Gastrocnemius medialis (tissue), 4 donors: Measurements from ENCODE around the gene UNK. TPM values are rescaled to one million over a fixed set of nuclear protein-coding genes. Genes with fewer than 3 reads are reported as not detected.

Source experiments
- ATAC-seq, 2 donors: fragments of 150-250 bp; one replicate each; pipeline ENCODE4 v1.9.1; 2016
- DNase-seq, 2 donors: peaks; one replicate each; pipeline ENCODE4 v3.0.0-alpha.2; 2019
- H3K27ac ChIP-seq, 4 donors: fragments of 200-600 bp; sonication (generic); 1 replicate in 1 of 4; 2 replicates in 3 of 4; pipeline ENCODE4 v1.5.1; 2016 to 2018; ENCODE audit warnings: mild to moderate bottlenecking in 2 of 4, moderate library complexity in 1 of 4
- H3K27me3 ChIP-seq, 3 donors: fragments of 200-600 bp; sonication (generic) in 2 of 3; 1 replicate in 1 of 3; 2 replicates in 2 of 3; pipeline versions ENCODE4 v1.5.1 to v1.6.0; 2016 to 2019; ENCODE audit warnings: mild to moderate bottlenecking in 1 of 3, moderate library complexity in 1 of 3
- H3K36me3 ChIP-seq, 2 donors: fragments of 200-600 bp; sonication (generic) in 1 of 2; one replicate each; pipeline ENCODE4 v1.5.1; 2017 to 2018
- H3K4me1 ChIP-seq, 2 donors: fragments of 200-600 bp; sonication (generic) in 1 of 2; one replicate each; pipeline ENCODE4 v1.5.1; 2016 to 2017; ENCODE audit warnings: mild to moderate bottlenecking in 2 of 2
- H3K4me3 ChIP-seq, 4 donors: fragments of 200-600 bp; sonication (generic) in 3 of 4; 1 replicate in 1 of 4; 2 replicates in 3 of 4; pipeline ENCODE4 v1.5.1; 2016 to 2019; ENCODE audit warnings: mild to moderate bottlenecking in 2 of 4
- H3K9me3 ChIP-seq, 3 donors: fragments of 200-600 bp; sonication (generic) in 2 of 3; 1 replicate in 1 of 3; 2 replicates in 2 of 3; pipeline ENCODE4 v1.5.1; 2016 to 2019
- POLR2A ChIP-seq, 2 donors: fragments of 450-650 bp; IDR thresholded peaks; one replicate each; pipeline ENCODE4 v1.6.1; 2017; ENCODE audit warnings: antibody characterized with exemption in 2 of 2, mild to moderate bottlenecking in 2 of 2, moderate library complexity in 2 of 2
- in situ Hi-C, 4 donors: fragments of 200-750 bp; cut with MboI; loops; one replicate each; pipeline versions ENCODE4 v1.15.0 to v1.8.0; 2017; ENCODE audit warnings: low sequenced_read_pairs in 4 of 4
- intact Hi-C: fragments of 100-400 bp; cut with DNase I; formaldehyde crosslinking; loops from one replicate; pipeline ENCODE4 v1.15.1; 2023; ENCODE audit warnings: low total_unique reads
- total RNA-seq, 4 donors: library from RNA; depleted of rRNA; stranded (reverse); fragments of >200 nt; gene quantifications; one replicate each; pipeline versions ENCODE4 v1.1.0 to v1.2.3, GENCODE V29; 2016
- TF ChIP-seq, protein P1 (sequence below), 5 experiments: fragments of 450-650 bp in 3 of 5; fragments of 200-600 bp in 2 of 5; sonication (generic) in 2 of 5; IDR thresholded peaks in 4 of 5; conservative IDR thresholded peaks in 1 of 5; 1 replicate in 4 of 5; 2 replicates in 1 of 5; pipeline ENCODE4 v1.5.1; 2016 to 2019; ENCODE audit warnings: antibody characterized with exemption in 5 of 5, mild to moderate bottlenecking in 3 of 5, moderate library complexity in 3 of 5

Gene UNK
- total RNA-seq, 4 donors from 2014 or later: 10.4 to 19.2 (median 13.1) TPM

DNA sequence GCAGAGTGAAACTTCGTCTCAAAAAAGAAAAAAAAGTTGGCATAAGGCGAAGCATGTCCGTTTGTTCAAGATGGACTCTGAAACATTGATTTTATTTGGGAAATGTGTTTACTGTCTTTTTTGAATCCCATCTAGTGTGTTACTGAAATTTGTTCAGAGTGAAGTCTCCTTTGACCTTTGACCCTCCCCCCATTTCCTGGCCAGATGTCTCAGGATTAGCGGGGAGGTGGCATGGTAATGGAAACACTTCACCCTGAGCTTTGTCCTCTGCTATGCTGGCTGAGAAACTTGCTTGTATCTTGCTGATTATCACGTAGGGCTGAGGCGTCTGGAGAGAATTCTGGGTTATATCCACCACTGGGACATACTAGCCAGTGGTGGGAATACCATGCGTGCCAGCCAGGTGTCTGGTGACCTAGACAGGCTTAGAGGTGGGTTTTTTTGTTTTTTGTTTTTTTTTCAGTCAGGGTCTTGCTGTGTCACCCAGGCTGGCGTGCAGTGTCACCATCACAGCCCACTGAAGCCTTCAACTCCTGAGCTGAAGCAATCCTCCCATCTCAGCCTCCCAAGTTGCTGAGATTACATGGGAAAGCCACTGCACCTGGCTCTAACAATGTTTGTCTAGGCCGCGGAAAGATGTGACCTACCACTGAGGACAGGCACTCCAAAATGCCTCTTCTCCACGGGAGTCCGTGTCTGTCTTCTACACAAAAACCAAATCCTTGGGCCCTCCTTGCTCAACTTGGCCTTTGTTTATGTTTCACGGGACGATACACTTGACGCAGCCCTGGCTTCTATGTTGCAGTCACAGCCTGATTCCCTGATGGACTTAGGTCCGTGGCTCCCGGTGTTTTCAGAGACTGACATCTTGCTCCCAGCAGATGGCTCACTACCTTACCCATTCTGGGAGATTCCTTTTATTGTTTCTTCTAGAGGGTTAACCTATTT, 13.0 kb upstream of the UNK start:
- in situ Hi-C loops: loop anchor here in 1 of 4 donors (25.0 kb wide), 1 partner anchor 116 kb away; the partner anchor contains the start of genes TRIM47 and TRIM65
- no peak for DNase-seq
- H3K36me3 ChIP-seq: peaks cover 0 to 12% of the 10 kb centered on the region in 2 donors
- peaks cover 34 to 40% of the 10 kb centered on the region in 2 donors for H3K4me1 ChIP-seq
- H3K27me3 ChIP-seq: no peaks in the 10 kb centered on the region
- ATAC-seq: no peak
- no peaks in the 10 kb centered on the region for H3K9me3 ChIP-seq
- no peak overlapping the region for H3K4me3 ChIP-seq
- H3K27ac ChIP-seq: peak overlapping the region in 1 of 4 donors; percentile 76
- intact Hi-C loops: no loop called here
- TF ChIP-seq POLR2A (IDR thresholded peaks at IDR 0.05): no peak
- TF ChIP-seq, protein P1, sequence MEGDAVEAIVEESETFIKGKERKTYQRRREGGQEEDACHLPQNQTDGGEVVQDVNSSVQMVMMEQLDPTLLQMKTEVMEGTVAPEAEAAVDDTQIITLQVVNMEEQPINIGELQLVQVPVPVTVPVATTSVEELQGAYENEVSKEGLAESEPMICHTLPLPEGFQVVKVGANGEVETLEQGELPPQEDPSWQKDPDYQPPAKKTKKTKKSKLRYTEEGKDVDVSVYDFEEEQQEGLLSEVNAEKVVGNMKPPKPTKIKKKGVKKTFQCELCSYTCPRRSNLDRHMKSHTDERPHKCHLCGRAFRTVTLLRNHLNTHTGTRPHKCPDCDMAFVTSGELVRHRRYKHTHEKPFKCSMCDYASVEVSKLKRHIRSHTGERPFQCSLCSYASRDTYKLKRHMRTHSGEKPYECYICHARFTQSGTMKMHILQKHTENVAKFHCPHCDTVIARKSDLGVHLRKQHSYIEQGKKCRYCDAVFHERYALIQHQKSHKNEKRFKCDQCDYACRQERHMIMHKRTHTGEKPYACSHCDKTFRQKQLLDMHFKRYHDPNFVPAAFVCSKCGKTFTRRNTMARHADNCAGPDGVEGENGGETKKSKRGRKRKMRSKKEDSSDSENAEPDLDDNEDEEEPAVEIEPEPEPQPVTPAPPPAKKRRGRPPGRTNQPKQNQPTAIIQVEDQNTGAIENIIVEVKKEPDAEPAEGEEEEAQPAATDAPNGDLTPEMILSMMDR (IDR thresholded peaks at IDR 0.05 in 4 of 5, conservative IDR thresholded peaks at IDR 0.05 in 1 of 5): no peak

- Histone ChIP-seq H3K4me1 (peaks cover 49 to 55% of the 10 kb centered on the region in 2 donors), H3K9me3 (no peaks in the 10 kb centered on the region), H3K27me3 (no peaks in the 10 kb centered on the region), H3K4me3 (no peak overlapping the region), H3K27ac (peak overlapping the region; percentile 75 to 98 (median 78)), H3K36me3 (peaks cover 0 to 28% of the 10 kb centered on the region in 2 donors)
- ATAC-seq (peak; percentile 6 to 43), DNase-seq (peak in 1 of 2 donors; percentile 64)
- intact Hi-C loops: no loop called here
- in situ Hi-C loops: loop anchor here in 1 of 4 donors (25.0 kb wide), 1 partner anchor 114 kb away; the partner anchor contains the start of genes TRIM47 and TRIM65
- TF ChIP-seq, protein P1 (IDR thresholded peaks at IDR 0.05 in 4 of 5, conservative IDR thresholded peaks at IDR 0.05 in 1 of 5): no peak
- TF ChIP-seq POLR2A (IDR thresholded peaks at IDR 0.05): no peak
Measured at GRCh38 chr17:75773121-75773807, 11.3 kb upstream of the UNK start.

DNA sequence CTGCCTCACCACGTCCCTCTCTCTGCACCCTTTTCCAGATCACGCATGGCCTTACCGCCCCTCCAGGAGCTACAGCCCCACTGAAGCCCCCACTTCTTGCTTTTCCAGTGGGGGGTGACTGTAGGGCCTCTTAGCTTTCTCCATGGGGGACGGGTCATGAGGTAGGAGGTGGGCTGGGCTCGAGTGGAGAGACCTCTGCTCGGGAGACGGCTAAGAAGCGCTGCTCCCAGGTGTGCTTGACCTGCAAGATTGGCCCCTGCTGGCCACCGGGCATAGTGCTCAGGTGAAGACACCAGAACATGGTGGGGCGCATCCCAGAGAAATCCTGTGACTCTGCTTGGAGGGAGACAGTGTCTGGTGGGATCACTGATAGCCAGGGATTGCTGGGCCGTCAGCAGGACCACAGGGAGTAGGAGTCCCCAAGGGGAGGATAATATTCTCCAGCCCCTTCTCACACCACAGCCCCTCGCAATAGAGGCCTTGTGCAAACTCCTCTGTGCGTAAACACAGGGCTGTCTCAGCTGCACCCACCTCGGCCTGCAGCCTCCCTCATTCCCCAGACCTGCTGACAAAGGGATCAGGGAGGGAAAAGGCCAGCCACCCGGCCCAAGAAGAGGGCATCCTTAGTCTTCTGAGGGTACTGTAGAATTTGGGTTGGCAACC, 10.7 kb upstream of the UNK start:
- Histone ChIP-seq H3K27me3 (no peaks in the 10 kb centered on the region), H3K36me3 (peaks cover 0 to 35% of the 10 kb centered on the region in 2 donors), H3K4me3 (no peak overlapping the region), H3K27ac (peak overlapping the region; percentile 81 to 98 (median 94)), H3K4me1 (peaks cover 49 to 58% of the 10 kb centered on the region in 2 donors), H3K9me3 (no peaks in the 10 kb centered on the region)
- no peak for TF ChIP-seq POLR2A (IDR thresholded peaks at IDR 0.05)
- TF ChIP-seq, protein P1 (IDR thresholded peaks at IDR 0.05 in 4 of 5, conservative IDR thresholded peaks at IDR 0.05 in 1 of 5): no peak
- no peak for ATAC-seq
- no peak for DNase-seq
- in situ Hi-C loops: loop anchor here in 1 of 4 donors (25.0 kb wide), 1 partner anchor 113 kb away; the partner anchor contains the start of genes TRIM47 and TRIM65
- intact Hi-C loops: no loop called here

DNA sequence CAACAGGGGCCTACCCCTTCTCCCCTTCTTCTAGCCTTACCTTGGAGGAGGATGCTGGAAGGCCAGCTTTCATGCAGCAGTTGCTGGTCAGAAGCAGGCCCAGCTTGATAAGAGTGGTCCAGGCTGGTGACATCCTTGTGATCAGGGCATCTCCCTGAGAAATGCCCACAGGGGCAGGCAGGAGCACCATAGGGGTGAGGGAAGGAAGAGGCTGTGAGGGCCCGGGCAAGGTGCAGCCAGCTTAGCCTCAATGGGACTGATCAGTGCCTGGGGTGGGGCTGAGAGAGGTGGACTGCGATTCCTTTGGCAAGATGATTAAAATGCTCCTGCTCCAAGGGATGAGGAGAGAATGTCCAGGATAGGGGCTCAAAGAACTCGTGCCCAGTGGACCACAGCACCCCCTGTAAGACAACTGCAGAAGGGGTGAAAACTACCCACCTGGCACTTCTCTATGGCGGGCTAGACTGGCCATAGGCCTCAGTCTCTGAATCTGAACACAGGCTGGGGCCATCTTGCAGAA, 10.1 kb upstream of the UNK start:
- peak overlapping the region; percentile 91 to 98 (median 98) for H3K27ac ChIP-seq
- peaks cover 49 to 58% of the 10 kb centered on the region in 2 donors for H3K4me1 ChIP-seq
- H3K27me3 ChIP-seq: no peaks in the 10 kb centered on the region
- no peak for DNase-seq
- peaks cover 0 to 35% of the 10 kb centered on the region in 2 donors for H3K36me3 ChIP-seq
- H3K4me3 ChIP-seq: no peak overlapping the region
- no peak for TF ChIP-seq POLR2A (IDR thresholded peaks at IDR 0.05)
- TF ChIP-seq, protein P1 (IDR thresholded peaks at IDR 0.05 in 4 of 5, conservative IDR thresholded peaks at IDR 0.05 in 1 of 5): no peak
- ATAC-seq: no peak
- no peaks in the 10 kb centered on the region for H3K9me3 ChIP-seq
- intact Hi-C loops (no loop called here), in situ Hi-C loops (loop anchor here in 1 of 4 donors (25.0 kb wide), 1 partner anchor 113 kb away; the partner anchor contains the start of genes TRIM47 and TRIM65)
